Left lung (tissue), 10 donors: ENCODE results near the gene APPL2. TPM values are rescaled to one million over a fixed set of nuclear protein-coding genes. Genes with fewer than 3 reads are reported as not detected.

ENCODE experiments used
- ATAC-seq: fragments of 200-7000 bp; cut with Tn5 transposase; one replicate; pipeline ENCODE4 v1.9.1; 2020; ENCODE audit warnings: moderate library complexity
- DNase-seq, 4 donors: peaks; one replicate each; pipeline ENCODE4 v3.0.0-alpha.2; 2013 to 2020
- H3K27ac ChIP-seq, 2 donors: fragments of 200-600 bp; sonication (generic) in 1 of 2; one replicate each; pipeline versions ENCODE4 v1.5.0 to v1.8.0; 2020 to 2021
- H3K27me3 ChIP-seq, 2 donors: fragments of 200-600 bp; sonication (generic) in 1 of 2; one replicate each; pipeline versions ENCODE4 v1.5.0 to v1.8.0; 2020 to 2021
- H3K36me3 ChIP-seq, 2 donors: fragments of 200-600 bp; sonication (generic) in 1 of 2; one replicate each; pipeline versions ENCODE4 v1.5.0 to v1.8.0; 2020 to 2021
- H3K4me1 ChIP-seq, 2 donors: fragments of 200-600 bp; one replicate each; pipeline ENCODE4 v1.8.0; 2021
- H3K4me3 ChIP-seq, 2 donors: fragments of 200-600 bp; sonication (generic) in 1 of 2; one replicate each; pipeline versions ENCODE4 v1.5.0 to v1.8.0; 2020 to 2021; ENCODE audit warnings: mild to moderate bottlenecking in 1 of 2
- H3K9me3 ChIP-seq, 2 donors: fragments of 200-600 bp; sonication (generic) in 1 of 2; one replicate each; pipeline versions ENCODE4 v1.5.0 to v1.8.0; 2020 to 2021
- CTCF ChIP-seq, 2 donors: fragments of 200-600 bp; sonication (generic) in 1 of 2; IDR thresholded peaks; one replicate each; pipeline versions ENCODE4 v1.5.0 to v1.8.0; 2021; ENCODE audit warnings: antibody characterized with exemption in 2 of 2
- intact Hi-C, 2 donors: fragments of 100-400 bp; cut with DNase I; formaldehyde crosslinking; loops; one replicate each; pipeline versions ENCODE4 v1.11.2 to v1.14.2; 2022
- polyA plus RNA-seq, 6 donors: library from polyadenylated mRNA; unstranded; fragments of 120-200 nt; gene quantifications; one replicate each; pipeline ENCODE4 v1.2.1, GENCODE V29; 2013; ENCODE audit not compliant: insufficient read length in 6 of 6
- total RNA-seq, 2 donors: library from RNA; stranded (reverse); fragmentation: NEBNext Ultra II Directional; extraction: Animal tissue kit (Norgen Biotek cat#: 25700); gene quantifications; one replicate each; pipeline ENCODE4 v1.2.1, GENCODE V29; 2021
- donor health status: DM: no; HTN: yes; CAD: no.
- donor health status: DM: no; HTN: no; CAD: no.

The APPL2 gene
- total and polyA plus RNA-seq, 8 donors: 27.8 to 101 (median 75.7) TPM

- no peak overlapping the region for H3K4me3 ChIP-seq
- H3K4me1 ChIP-seq: no peaks in the 10 kb centered on the region
- no peak for TF ChIP-seq CTCF (IDR thresholded peaks at IDR 0.05)
- ATAC-seq (no peak), DNase-seq (no peak)
- intact Hi-C loops: no loop called here
- H3K9me3 ChIP-seq: no peaks in the 10 kb centered on the region
- H3K27ac ChIP-seq: no peak overlapping the region
- no peaks in the 10 kb centered on the region for H3K27me3 ChIP-seq
- peaks cover 0 to 95% of the 10 kb centered on the region in 2 donors for H3K36me3 ChIP-seq
These were observed 71.9 kb downstream of the APPL2 start for GRCh38 chr12:105164068-105164467.

GRCh38 chr12:105162174-105162573, 73.8 kb downstream of the APPL2 start:
- TF ChIP-seq CTCF (IDR thresholded peaks at IDR 0.05): no peak
- no peaks in the 10 kb centered on the region for H3K4me1 ChIP-seq
- H3K27me3 ChIP-seq: no peaks in the 10 kb centered on the region
- peaks cover 0 to 100% of the 10 kb centered on the region in 2 donors for H3K36me3 ChIP-seq
- no peaks in the 10 kb centered on the region for H3K9me3 ChIP-seq
- no peak overlapping the region for H3K4me3 ChIP-seq
- intact Hi-C loops: no loop called here
- DNase-seq: no peak
- H3K27ac ChIP-seq: no peak overlapping the region
- no peak for ATAC-seq

GRCh38 chr12:105158876-105159275, 77.1 kb downstream of the APPL2 start:
- no peak for TF ChIP-seq CTCF (IDR thresholded peaks at IDR 0.05)
- Histone ChIP-seq H3K27me3 (no peaks in the 10 kb centered on the region), H3K27ac (no peak overlapping the region), H3K4me1 (no peaks in the 10 kb centered on the region), H3K4me3 (no peak overlapping the region), H3K9me3 (no peaks in the 10 kb centered on the region), H3K36me3 (peaks cover 0 to 98% of the 10 kb centered on the region in 2 donors)
- no peak for ATAC-seq
- no peak for DNase-seq
- intact Hi-C loops: no loop called here

- intact Hi-C loops: no loop called here
- ATAC-seq (no peak), DNase-seq (no peak)
- TF ChIP-seq CTCF (IDR thresholded peaks at IDR 0.05): no peak
- H3K4me1 ChIP-seq: no peaks in the 10 kb centered on the region
- no peak overlapping the region for H3K4me3 ChIP-seq
- no peaks in the 10 kb centered on the region for H3K27me3 ChIP-seq
- H3K27ac ChIP-seq: no peak overlapping the region
- no peaks in the 10 kb centered on the region for H3K9me3 ChIP-seq
- H3K36me3 ChIP-seq: peaks cover 0 to 98% of the 10 kb centered on the region in 2 donors
These were observed 78.4 kb downstream of the APPL2 start for GRCh38 chr12:105157606-105158005.

GRCh38 chr12:105156260-105156659, 79.7 kb downstream of the APPL2 start:
- TF ChIP-seq CTCF (IDR thresholded peaks at IDR 0.05): no peak
- DNase-seq: no peak
- intact Hi-C loops: no loop called here
- ATAC-seq: no peak
- Histone ChIP-seq H3K9me3 (no peaks in the 10 kb centered on the region), H3K27me3 (no peaks in the 10 kb centered on the region), H3K4me1 (no peaks in the 10 kb centered on the region), H3K27ac (no peak overlapping the region), H3K4me3 (no peak overlapping the region), H3K36me3 (peaks cover 0 to 98% of the 10 kb centered on the region in 2 donors)
